CD8-positive, alpha-beta memory T cell (primary cell): ENCODE measurements around the gene KLHL5. TPM values are rescaled to one million over a fixed set of nuclear protein-coding genes. Genes with fewer than 3 reads are reported as not detected.
"Not testable (repeated sequence)": the region's sequence is repeated elsewhere in the genome, so short reads cannot be mapped to it uniquely, and the experiment has no call there.

Experiments used
- CTCF ChIA-PET: fragments of 350-600 bp; sonication (Branson Sonifier 250); formaldehyde crosslinking; loops from one replicate; lab custom pipeline; 2021; ENCODE audit warnings: antibody characterized with exemption; lab: Charles Lee
- POLR2A ChIA-PET: fragments of 350-600 bp; sonication (Branson Sonifier 250); formaldehyde crosslinking; loops from one replicate; lab custom pipeline; 2021; ENCODE audit warnings: antibody characterized with exemption; lab: Charles Lee
- DNase-seq, 5 donors: peaks; one replicate each; pipeline versions ENCODE4 v3.0.0 to v3.0.0-alpha.2; 2020 to 2022; ENCODE audit warnings: mixed read lengths in 1 of 5
- H3K27ac ChIP-seq: one replicate; pipeline ENCODE4 v1.7.0; 2013; ENCODE audit warnings: low read depth, mild to moderate bottlenecking, low read length, moderate library complexity
- H3K27me3 ChIP-seq: 2 replicates; pipeline ENCODE4 v1.7.0; 2013; ENCODE audit warnings: low read length, mild to moderate bottlenecking; ENCODE audit not compliant: insufficient read depth, poor library complexity, severe bottlenecking
- H3K36me3 ChIP-seq: 2 replicates; pipeline ENCODE4 v1.7.0; 2013; ENCODE audit warnings: mild to moderate bottlenecking, low read length, moderate library complexity; ENCODE audit not compliant: insufficient read depth
- H3K4me1 ChIP-seq: 2 replicates; pipeline ENCODE4 v1.7.0; 2013; ENCODE audit warnings: mild to moderate bottlenecking, low read length, moderate library complexity; ENCODE audit not compliant: insufficient read depth
- H3K4me3 ChIP-seq: 2 replicates; pipeline ENCODE4 v1.7.0; 2013; ENCODE audit warnings: mild to moderate bottlenecking, low read length
- H3K9me3 ChIP-seq: 2 replicates; pipeline ENCODE4 v1.7.0; 2013; ENCODE audit warnings: mild to moderate bottlenecking, low read length
- H3K27ac Mint-ChIP-seq, 8 donors: one replicate each; pipeline ENCODE4 v1.8.0; 2020 to 2021; ENCODE audit warnings: mixed read lengths in 8 of 8, mild to moderate bottlenecking in 6 of 8, inconsistent platforms in 3 of 8, moderate library complexity in 3 of 8
- H3K27me3 Mint-ChIP-seq, 2 donors: one replicate each; pipeline ENCODE4 v1.8.0; 2020 to 2021; ENCODE audit warnings: mixed read lengths in 2 of 2, mild to moderate bottlenecking in 1 of 2, moderate library complexity in 1 of 2
- H3K36me3 Mint-ChIP-seq, 3 donors: one replicate each; pipeline ENCODE4 v1.8.0; 2020 to 2021; ENCODE audit warnings: mixed read lengths in 3 of 3, inconsistent platforms in 1 of 3, mild to moderate bottlenecking in 1 of 3
- H3K4me1 Mint-ChIP-seq, 3 donors: one replicate each; pipeline ENCODE4 v1.8.0; 2020 to 2021; ENCODE audit warnings: mixed read lengths in 3 of 3, inconsistent platforms in 1 of 3, mild to moderate bottlenecking in 1 of 3
- H3K4me3 Mint-ChIP-seq, 7 donors: one replicate each; pipeline ENCODE4 v1.8.0; 2020 to 2021; ENCODE audit warnings: mixed read lengths in 7 of 7, mild to moderate bottlenecking in 6 of 7, moderate library complexity in 4 of 7, inconsistent platforms in 2 of 7
- H3K9me3 Mint-ChIP-seq, 5 donors: one replicate each; pipeline ENCODE4 v1.8.0; 2020 to 2022; ENCODE audit warnings: mixed read lengths in 5 of 5, mild to moderate bottlenecking in 3 of 5, moderate library complexity in 2 of 5, inconsistent platforms in 1 of 5
- polyA plus RNA-seq: library from polyadenylated mRNA; unstranded; fragments of 300-500 nt; fragmentation: Illumina TruSeq; gene quantifications from one replicate; pipeline ENCODE4 v1.2.3, GENCODE V29; 2021
- total RNA-seq, 2 experiments: library from RNA; stranded (reverse); gene quantifications; one replicate each; pipeline ENCODE4 v1.2.3, GENCODE V29; 2021

Gene KLHL5
- total and polyA plus RNA-seq, 3 experiments from 2014 or later: 8.3 to 13.0 (median 11.7) TPM

GRCh38 chr4:39126256-39127095, 64.4 kb downstream of the KLHL5 start:
- ChIA-PET CTCF (interaction anchor here (1.5 kb wide), 1 partner anchor 222 kb away, joined by 3 read pairs; no protein-coding TSS in a partner anchor), POLR2A (no interaction called here)
- Histone ChIP-seq H3K4me3 (no peak overlapping the region), H3K9me3 (no peaks in the 10 kb centered on the region), H3K27me3 (no peaks in the 10 kb centered on the region), H3K27ac (no peak overlapping the region), H3K4me1 (no peaks in the 10 kb centered on the region), H3K36me3 (no peaks in the 10 kb centered on the region)
- Mint-ChIP-seq H3K27ac (no peak overlapping the region), H3K36me3 (peaks cover 0 to 10% (median 5%) of the 10 kb centered on the region in 3 donors), H3K4me1 (no peaks in the 10 kb centered on the region), H3K4me3 (no peak overlapping the region), H3K9me3 (peaks cover 0 to 4% (median 0%) of the 10 kb centered on the region in 5 donors), H3K27me3 (no peaks in the 10 kb centered on the region)
- no peak for DNase-seq

- H3K9me3 ChIP-seq: no peaks in the 10 kb centered on the region
- peaks cover 0 to 2% of the 10 kb centered on the region in 2 donors for H3K27me3 Mint-ChIP-seq
- H3K9me3 Mint-ChIP-seq: peaks cover 0 to 4% (median 0%) of the 10 kb centered on the region in 5 donors
- H3K36me3 ChIP-seq: no peaks in the 10 kb centered on the region
- no peak overlapping the region for H3K27ac ChIP-seq
- H3K27me3 ChIP-seq: no peaks in the 10 kb centered on the region
- H3K36me3 Mint-ChIP-seq: no peaks in the 10 kb centered on the region
- CTCF ChIA-PET: interaction anchor here (1.0 to 5.5 kb wide), 3 partner anchors 13 to 231 kb away, joined by 3 to 104 read pairs (median 3); no protein-coding TSS in a partner anchor
- no peak overlapping the region for H3K4me3 ChIP-seq
- H3K27ac Mint-ChIP-seq: no peak overlapping the region
- DNase-seq: no peak
- peaks cover 4 to 11% (median 6%) of the 10 kb centered on the region in 3 donors for H3K4me1 Mint-ChIP-seq
- POLR2A ChIA-PET: interaction anchor here (0.7 kb wide), 1 partner anchor 272 kb away, joined by 3 read pairs; no protein-coding TSS in a partner anchor
- no peak overlapping the region for H3K4me3 Mint-ChIP-seq
- H3K4me1 ChIP-seq: peaks cover 4% of the 10 kb centered on the region
Measured at GRCh38 chr4:39133623-39134022, 71.6 kb downstream of the KLHL5 start.

GRCh38 chr4:39134683-39135306, 72.8 kb downstream of the KLHL5 start:
- Mint-ChIP-seq H3K4me1 (peaks cover 4 to 11% (median 6%) of the 10 kb centered on the region in 3 donors), H3K27me3 (peaks cover 0 to 2% of the 10 kb centered on the region in 2 donors), H3K36me3 (no peaks in the 10 kb centered on the region), H3K4me3 (no peak overlapping the region), H3K9me3 (peaks cover 0 to 3% (median 0%) of the 10 kb centered on the region in 5 donors), H3K27ac (peak overlapping the region in 3 of 8 donors; percentile 52 to 79 (median 61))
- H3K4me3 ChIP-seq: no peak overlapping the region
- H3K9me3 ChIP-seq: no peaks in the 10 kb centered on the region
- DNase-seq: peak in 1 of 5 donors; percentile 3
- no peaks in the 10 kb centered on the region for H3K36me3 ChIP-seq
- ChIA-PET POLR2A (interaction anchor here (0.7 kb wide), 1 partner anchor 232 kb away, joined by 4 read pairs; no protein-coding TSS in a partner anchor), CTCF (interaction anchor here (0.6 to 5.5 kb wide), 21 partner anchors 9 to 331 kb away, joined by 3 to 104 read pairs (median 3); partner anchors contain the start of gene TLR1)
- H3K27ac ChIP-seq: no peak overlapping the region
- H3K27me3 ChIP-seq: no peaks in the 10 kb centered on the region
- peaks cover 4% of the 10 kb centered on the region for H3K4me1 ChIP-seq

GRCh38 chr4:39138227-39138626, 76.2 kb downstream of the KLHL5 start:
- H3K27me3 ChIP-seq, H3K4me1 ChIP-seq, H3K4me3 Mint-ChIP-seq, H3K9me3 Mint-ChIP-seq, H3K4me3 ChIP-seq, H3K9me3 ChIP-seq, DNase-seq, H3K36me3 Mint-ChIP-seq, H3K36me3 ChIP-seq, POLR2A ChIA-PET, H3K27me3 Mint-ChIP-seq, H3K27ac ChIP-seq: not testable (repeated sequence)
- H3K27ac Mint-ChIP-seq: peak overlapping the region in 1 of 8 donors; percentile 32
- peaks cover 4 to 11% (median 6%) of the 10 kb centered on the region in 3 donors for H3K4me1 Mint-ChIP-seq
- CTCF ChIA-PET: interaction anchor here (2.0 kb wide), 1 partner anchor 235 kb away, joined by 8 read pairs; no protein-coding TSS in a partner anchor

- H3K4me1 Mint-ChIP-seq: no peaks in the 10 kb centered on the region
- H3K36me3 Mint-ChIP-seq: peaks cover 0 to 1% (median 0%) of the 10 kb centered on the region in 3 donors
- CTCF ChIA-PET: interaction anchor here (0.6 to 1.2 kb wide), 2 partner anchors 12 to 441 kb away, joined by 3 read pairs; no protein-coding TSS in a partner anchor
Measured at GRCh38 chr4:39146211-39146610, 84.2 kb downstream of the KLHL5 start.

GRCh38 chr4:39154009-39154408, 92.0 kb downstream of the KLHL5 start:
- H3K4me1 Mint-ChIP-seq: no peaks in the 10 kb centered on the region
- CTCF ChIA-PET: no interaction called here

More at GRCh38 chr4:39146211-39146610, 84.2 kb downstream of the KLHL5 start:
- Histone ChIP-seq H3K36me3 (no peaks in the 10 kb centered on the region), H3K27ac (no peak overlapping the region), H3K4me3 (no peak overlapping the region), H3K27me3 (no peaks in the 10 kb centered on the region), H3K9me3 (no peaks in the 10 kb centered on the region), H3K4me1 (no peaks in the 10 kb centered on the region)
- Mint-ChIP-seq H3K9me3 (no peaks in the 10 kb centered on the region), H3K27ac (no peak overlapping the region), H3K4me3 (no peak overlapping the region), H3K27me3 (peaks cover 3 to 7% of the 10 kb centered on the region in 2 donors)
- POLR2A ChIA-PET: no interaction called here
- DNase-seq: no peak

GRCh38 chr4:39157520-39157919, 95.5 kb downstream of the KLHL5 start:
- Histone ChIP-seq H3K27me3 (no peaks in the 10 kb centered on the region), H3K36me3 (no peaks in the 10 kb centered on the region), H3K27ac (no peak overlapping the region), H3K4me1 (no peaks in the 10 kb centered on the region), H3K4me3 (no peak overlapping the region), H3K9me3 (no peaks in the 10 kb centered on the region)
- POLR2A ChIA-PET: interaction anchor here (0.6 kb wide), 1 partner anchor 614 kb away, joined by 3 read pairs; no protein-coding TSS in a partner anchor
- Mint-ChIP-seq H3K36me3 (peaks cover 0 to 2% (median 0%) of the 10 kb centered on the region in 3 donors), H3K27me3 (peaks cover 0 to 14% of the 10 kb centered on the region in 2 donors), H3K4me3 (no peak overlapping the region), H3K4me1 (no peaks in the 10 kb centered on the region), H3K9me3 (no peaks in the 10 kb centered on the region), H3K27ac (no peak overlapping the region)
- DNase-seq: no peak
- CTCF ChIA-PET: no interaction called here

More at GRCh38 chr4:39154009-39154408, 92.0 kb downstream of the KLHL5 start:
- Mint-ChIP-seq H3K36me3 (no peaks in the 10 kb centered on the region), H3K4me3 (no peak overlapping the region), H3K9me3 (no peaks in the 10 kb centered on the region), H3K27me3 (peaks cover 1 to 4% of the 10 kb centered on the region in 2 donors), H3K27ac (no peak overlapping the region)
- Histone ChIP-seq H3K27me3 (no peaks in the 10 kb centered on the region), H3K4me3 (no peak overlapping the region), H3K36me3 (no peaks in the 10 kb centered on the region), H3K27ac (no peak overlapping the region), H3K4me1 (no peaks in the 10 kb centered on the region), H3K9me3 (no peaks in the 10 kb centered on the region)
- POLR2A ChIA-PET: no interaction called here
- DNase-seq: no peak
